Measurements from ENCODE around the gene PPIG. TPM values are rescaled to one million over a fixed set of nuclear protein-coding genes. Genes with fewer than 3 reads are reported as not detected.

Gene PPIG
- total and polyA plus RNA-seq, 2 donors (not counting 3 experiments of a cell fraction or from before 2014, with no cell fraction given), result 13.4 to 44.9 TPM

- dilution Hi-C loops (cut with MboI; ENCODE audit: extremely low pct_ligation_motif_present, low sequenced_read_pairs), result no loop called here
- no peaks in the 10 kb centered on the region for H3K79me2 ChIP-seq (ENCODE audit: control insufficient read depth, insufficient read depth, low read length)
- FAIRE-seq (no peak), DNase-seq (ENCODE audit: low read depth, low spot score) (no peak)
- no peak overlapping the region for H2AFZ ChIP-seq (ENCODE audit: low read depth, low read length)
- no peak overlapping the region for H3K9ac ChIP-seq (replicated peaks; ENCODE audit: extremely low read depth, insufficient read depth, low read length)
- CTCF ChIA-PET, result no interaction called here
- TF ChIP-seq EZH2 (IDR thresholded peaks at IDR 0.05; ENCODE audit: borderline replicate concordance, low read depth, low read length, severe bottlenecking) (no peak), MYC (IDR thresholded peaks at IDR 0.05; ENCODE audit: low read depth, low read length) (no peak), POLR2AphosphoS5 (IDR thresholded peaks at IDR 0.05; ENCODE audit: insufficient read depth, low read depth, low read length) (no peak), MAX (IDR thresholded peaks at IDR 0.05; ENCODE audit: insufficient read depth, insufficient read length) (no peak), POLR2A (IDR thresholded peaks at IDR 0.05; ENCODE audit: low read depth, low read length) (no peak), CTCF (IDR thresholded peaks at IDR 0.05; ENCODE audit: extremely low read depth in 1 of 2, insufficient read depth in 1 of 2, low read depth in 1 of 2, low read length in 2 of 2) (no peak), FOS (IDR thresholded peaks at IDR 0.05; ENCODE audit: borderline replicate concordance, insufficient read depth, low read length) (no peak)
- no TSS peak for BruUV-seq (replicated peaks)
- no peaks in the 10 kb centered on the region for H4K20me1 ChIP-seq (replicated peaks; ENCODE audit: control insufficient read depth, extremely low read depth, insufficient read depth, low read length)
- no peak overlapping the region for H3K27ac ChIP-seq (ENCODE audit: insufficient read depth, low read depth, low read length)
- no peaks in the 10 kb centered on the region for H3K9me3 ChIP-seq (replicated peaks; ENCODE audit: control insufficient read depth, insufficient read depth, low read length)
- H3K4me2 ChIP-seq (ENCODE audit: insufficient read depth, low read length), result no peak overlapping the region
- H3K27me3 ChIP-seq (ENCODE audit: control insufficient read depth in 2 of 2, insufficient read depth in 2 of 2, low read length in 2 of 2), result no peaks in the 10 kb centered on the region
- no peaks in the 10 kb centered on the region for H3K36me3 ChIP-seq (ENCODE audit: control insufficient read depth in 2 of 2, extremely low read depth in 1 of 2, insufficient read depth in 2 of 2, low read length in 2 of 2)
- POLR2A ChIA-PET, result no interaction called here
- no peaks in the 10 kb centered on the region for H3K4me1 ChIP-seq (ENCODE audit: control insufficient read depth, extremely low read depth, insufficient read depth, low read length)
- no peaks in the 10 kb centered on the region for H3K9me1 ChIP-seq (replicated peaks; ENCODE audit: control insufficient read depth, extremely low read depth, insufficient read depth, low read length)
- intact Hi-C loops (cut with micrococcal nuclease), result no loop called here
- no peak overlapping the region for H3K4me3 ChIP-seq (replicated peaks in 1 of 3; ENCODE audit: insufficient read depth in 1 of 3, low read depth in 1 of 3, low read length in 3 of 3)
Observed at GRCh38 chr2:169540146-169540545, 44.0 kb upstream of the PPIG start.
